Activated CD8-positive, alpha-beta T cell treated with anti-CD3 and anti-CD28 coated beads for 36 hours (primary cell): ENCODE measurements around the gene ECSCR. TPM values are rescaled to one million over a fixed set of nuclear protein-coding genes. Genes with fewer than 3 reads are reported as not detected.
"Not testable (repeated sequence)": the region's sequence is repeated elsewhere in the genome, so short reads cannot be mapped to it uniquely, and the experiment has no call there.

Source experiments
- ATAC-seq: fragments of 200-7000 bp; cut with Tn5 transposase; one replicate; pipeline ENCODE4 v1.10.0; 2021; ENCODE audit warnings: mild to moderate bottlenecking, moderate library complexity
- CTCF ChIA-PET: fragments of 350-600 bp; sonication (Branson Sonifier 250); formaldehyde crosslinking; loops from one replicate; lab custom pipeline; 2021; ENCODE audit warnings: antibody characterized with exemption; lab: Charles Lee
- POLR2A ChIA-PET: fragments of 350-600 bp; sonication (Branson Sonifier 250); formaldehyde crosslinking; loops from one replicate; lab custom pipeline; 2021; ENCODE audit warnings: antibody characterized with exemption; lab: Charles Lee
- DNase-seq: peaks from one replicate; pipeline ENCODE4 v3.0.0-alpha.2; 2020
- H3K27ac Mint-ChIP-seq: one replicate; pipeline ENCODE4 v1.8.0; 2021; ENCODE audit warnings: mild to moderate bottlenecking, mixed read lengths
- H3K27me3 Mint-ChIP-seq: one replicate; pipeline ENCODE4 v1.8.0; 2021; ENCODE audit warnings: mixed read lengths
- H3K36me3 Mint-ChIP-seq: one replicate; pipeline ENCODE4 v1.8.0; 2021; ENCODE audit warnings: low read depth, mixed read lengths
- H3K4me1 Mint-ChIP-seq: one replicate; pipeline ENCODE4 v1.8.0; 2021; ENCODE audit warnings: low read depth, mixed read lengths
- H3K4me3 Mint-ChIP-seq: one replicate; pipeline ENCODE4 v1.8.0; 2021; ENCODE audit warnings: mild to moderate bottlenecking, moderate library complexity, mixed read lengths
- H3K9me3 Mint-ChIP-seq: one replicate; pipeline ENCODE4 v1.8.0; 2021; ENCODE audit warnings: mixed read lengths
- intact Hi-C: fragments of 100-400 bp; cut with micrococcal nuclease; formaldehyde crosslinking; loops from one replicate; pipeline ENCODE4 v1.10.0; 2022
- total RNA-seq, 2 experiments: library from RNA; stranded (reverse); gene quantifications; one replicate each; pipeline ENCODE4 v1.2.3, GENCODE V29; 2021
- TF ChIP-seq, protein P1 (sequence below): fragments of 200-600 bp; IDR thresholded peaks from one replicate; pipeline ENCODE4 v1.8.0; 2022; ENCODE audit warnings: antibody characterized with exemption, mild to moderate bottlenecking

The ECSCR gene, protein sequence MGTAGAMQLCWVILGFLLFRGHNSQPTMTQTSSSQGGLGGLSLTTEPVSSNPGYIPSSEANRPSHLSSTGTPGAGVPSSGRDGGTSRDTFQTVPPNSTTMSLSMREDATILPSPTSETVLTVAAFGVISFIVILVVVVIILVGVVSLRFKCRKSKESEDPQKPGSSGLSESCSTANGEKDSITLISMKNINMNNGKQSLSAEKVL
- total RNA-seq: under 1 TPM in 1 of 2 experiments, not detected in 1; 0.25 TPM

DNA sequence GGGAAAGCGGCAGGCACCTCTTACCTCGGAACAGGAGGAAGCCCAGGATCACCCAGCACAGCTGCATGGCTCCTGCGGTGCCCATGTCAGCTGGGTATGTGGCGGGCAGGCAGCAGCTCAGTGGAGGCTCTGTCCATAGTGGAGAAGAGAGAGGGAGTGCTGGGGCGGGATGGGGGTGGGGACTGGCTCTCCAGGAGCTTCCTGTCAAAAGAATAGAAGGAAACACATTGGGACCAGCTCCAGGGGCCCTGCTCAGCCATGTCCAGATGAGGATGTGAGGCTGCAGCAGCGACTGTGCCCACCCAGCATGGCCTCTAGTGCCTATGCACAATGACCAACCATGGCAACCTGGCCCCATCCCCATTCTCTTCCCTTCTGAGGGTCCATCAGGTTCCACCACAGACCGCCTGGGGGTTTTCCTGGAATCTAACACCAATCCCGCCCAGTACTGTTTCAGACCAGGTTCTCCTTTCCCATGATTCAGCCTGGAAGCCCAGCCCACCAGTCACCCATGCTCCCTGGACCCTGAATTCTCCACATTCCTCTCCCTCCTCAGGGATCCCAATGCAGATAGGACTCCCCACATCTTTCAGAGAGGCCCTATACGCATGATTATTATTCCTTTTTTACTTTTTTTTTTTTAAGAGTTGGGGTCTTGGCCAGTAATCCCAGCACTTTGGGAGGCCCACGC is at the start of gene ECSCR:
Gene ECSCR (minus strand): TSS at position 158 of the 691 bp plus-strand sequence. CDS start 73 bp downstream, at position 85.
- Mint-ChIP-seq H3K27me3 (no peaks in the 10 kb centered on the region), H3K9me3 (no peaks in the 10 kb centered on the region), H3K4me1 (peaks cover 22% of the 10 kb centered on the region), H3K36me3 (no peaks in the 10 kb centered on the region), H3K4me3 (no peak within 1 kb of the TSS), H3K27ac (no peak within 1 kb of the TSS)
- POLR2A ChIA-PET: interaction anchor here (1.4 kb wide), 1 partner anchor 20 kb away, joined by 4 read pairs; the partner anchor contains the start of gene STING1
- ATAC-seq: no peak
- CTCF ChIA-PET: interaction anchor here (1.0 kb wide), 1 partner anchor 24 kb away, joined by 3 read pairs; the partner anchor contains the start of gene DNAJC18
- TF ChIP-seq, protein P1, sequence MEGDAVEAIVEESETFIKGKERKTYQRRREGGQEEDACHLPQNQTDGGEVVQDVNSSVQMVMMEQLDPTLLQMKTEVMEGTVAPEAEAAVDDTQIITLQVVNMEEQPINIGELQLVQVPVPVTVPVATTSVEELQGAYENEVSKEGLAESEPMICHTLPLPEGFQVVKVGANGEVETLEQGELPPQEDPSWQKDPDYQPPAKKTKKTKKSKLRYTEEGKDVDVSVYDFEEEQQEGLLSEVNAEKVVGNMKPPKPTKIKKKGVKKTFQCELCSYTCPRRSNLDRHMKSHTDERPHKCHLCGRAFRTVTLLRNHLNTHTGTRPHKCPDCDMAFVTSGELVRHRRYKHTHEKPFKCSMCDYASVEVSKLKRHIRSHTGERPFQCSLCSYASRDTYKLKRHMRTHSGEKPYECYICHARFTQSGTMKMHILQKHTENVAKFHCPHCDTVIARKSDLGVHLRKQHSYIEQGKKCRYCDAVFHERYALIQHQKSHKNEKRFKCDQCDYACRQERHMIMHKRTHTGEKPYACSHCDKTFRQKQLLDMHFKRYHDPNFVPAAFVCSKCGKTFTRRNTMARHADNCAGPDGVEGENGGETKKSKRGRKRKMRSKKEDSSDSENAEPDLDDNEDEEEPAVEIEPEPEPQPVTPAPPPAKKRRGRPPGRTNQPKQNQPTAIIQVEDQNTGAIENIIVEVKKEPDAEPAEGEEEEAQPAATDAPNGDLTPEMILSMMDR: no peak
- DNase-seq: no peak
- intact Hi-C loops: no loop called here

DNA sequence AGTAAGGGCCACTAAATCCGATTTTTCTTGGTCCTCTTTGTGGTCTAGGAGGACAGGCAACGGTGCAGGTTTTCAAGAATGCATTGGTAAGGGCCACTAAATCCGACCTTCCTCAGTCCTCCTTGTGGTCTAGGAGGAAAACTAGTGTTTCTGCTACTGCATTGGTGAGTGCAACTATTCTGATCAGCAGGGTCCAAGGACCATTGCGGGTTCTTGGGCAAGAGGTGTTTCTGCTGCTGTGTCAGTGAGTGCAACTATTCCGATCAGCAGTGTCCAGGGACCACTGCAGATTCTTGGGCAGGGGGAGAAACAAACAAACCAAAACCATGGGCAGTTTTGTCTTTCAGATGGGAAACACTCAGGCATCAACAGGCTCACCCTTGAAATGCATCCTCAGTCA is 42.2 kb upstream of the ECSCR start:
- intact Hi-C loops, H3K4me3 Mint-ChIP-seq, H3K36me3 Mint-ChIP-seq, H3K27ac Mint-ChIP-seq, ATAC-seq, POLR2A ChIA-PET, CTCF ChIA-PET, H3K27me3 Mint-ChIP-seq, H3K4me1 Mint-ChIP-seq, H3K9me3 Mint-ChIP-seq, DNase-seq: not testable (repeated sequence)

DNA sequence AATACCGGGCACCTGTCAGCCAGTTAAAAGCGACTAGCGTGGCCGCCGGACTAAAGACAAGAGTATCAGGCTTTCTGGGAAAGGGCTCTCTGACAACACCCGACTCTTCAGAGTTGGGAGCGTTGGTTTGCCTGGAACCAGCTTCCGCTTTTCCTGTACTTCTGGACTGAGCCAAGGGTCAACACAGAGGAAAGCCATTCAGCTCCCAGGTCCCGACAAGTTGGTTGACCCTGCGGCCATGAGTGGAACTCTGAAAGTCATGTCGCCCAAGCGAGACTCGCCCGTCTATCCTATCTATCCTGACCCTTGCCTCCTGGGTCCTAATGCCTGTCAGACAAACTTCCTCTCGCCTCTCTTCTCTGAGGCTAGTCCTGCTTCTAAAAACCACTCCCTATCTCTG is 41.3 kb upstream of the ECSCR start:
- H3K4me1 Mint-ChIP-seq, H3K4me3 Mint-ChIP-seq, H3K27ac Mint-ChIP-seq, DNase-seq, ATAC-seq, H3K36me3 Mint-ChIP-seq, POLR2A ChIA-PET, H3K9me3 Mint-ChIP-seq, intact Hi-C loops, H3K27me3 Mint-ChIP-seq: not testable (repeated sequence)
- CTCF ChIA-PET: interaction anchor here (2.2 to 4.3 kb wide), 2 partner anchors 10 to 81 kb away, joined by 9 to 18 read pairs; no protein-coding TSS in a partner anchor

DNA sequence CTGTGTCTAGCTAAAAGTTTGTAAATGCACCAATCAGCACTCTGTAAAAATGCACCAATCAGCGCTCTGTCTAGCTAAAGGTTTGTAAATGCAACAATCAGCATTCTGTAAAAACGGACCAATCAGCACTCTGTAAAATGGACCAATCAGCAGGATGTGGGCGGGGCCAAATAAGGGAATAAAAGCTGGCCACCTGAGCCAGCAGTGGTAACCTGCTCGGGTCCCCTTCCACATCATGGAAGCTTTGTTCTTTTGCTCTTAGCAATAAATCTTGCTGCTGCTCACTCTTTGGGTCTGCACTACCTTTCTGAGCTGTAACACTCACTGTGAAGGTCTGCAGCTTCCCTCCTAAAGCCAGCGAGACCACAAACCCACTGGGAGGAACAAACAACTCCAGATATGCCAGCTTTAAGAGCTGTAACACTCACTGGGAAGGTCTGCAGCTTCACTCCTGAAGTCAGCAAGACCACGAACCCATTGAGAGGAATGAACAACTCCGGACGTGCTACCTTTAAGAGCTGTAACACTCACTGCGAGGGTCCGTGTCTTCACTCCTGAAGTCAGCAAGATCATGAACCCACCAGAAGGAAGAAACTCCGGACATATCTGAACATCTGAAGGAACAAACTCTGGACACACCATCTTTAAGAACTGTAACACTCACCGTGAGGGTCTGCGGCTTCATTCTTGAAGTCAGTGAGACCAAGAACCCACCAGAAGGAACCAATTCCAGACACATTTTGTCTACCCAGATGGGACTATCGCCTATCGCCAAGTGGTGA is 40.7 kb upstream of the ECSCR start:
- H3K36me3 Mint-ChIP-seq, POLR2A ChIA-PET, H3K4me3 Mint-ChIP-seq, H3K27me3 Mint-ChIP-seq, DNase-seq, intact Hi-C loops, ATAC-seq, H3K27ac Mint-ChIP-seq, H3K9me3 Mint-ChIP-seq, H3K4me1 Mint-ChIP-seq: not testable (repeated sequence)
- CTCF ChIA-PET: interaction anchor here (2.2 to 4.3 kb wide), 2 partner anchors 10 to 81 kb away, joined by 9 to 18 read pairs; no protein-coding TSS in a partner anchor

DNA sequence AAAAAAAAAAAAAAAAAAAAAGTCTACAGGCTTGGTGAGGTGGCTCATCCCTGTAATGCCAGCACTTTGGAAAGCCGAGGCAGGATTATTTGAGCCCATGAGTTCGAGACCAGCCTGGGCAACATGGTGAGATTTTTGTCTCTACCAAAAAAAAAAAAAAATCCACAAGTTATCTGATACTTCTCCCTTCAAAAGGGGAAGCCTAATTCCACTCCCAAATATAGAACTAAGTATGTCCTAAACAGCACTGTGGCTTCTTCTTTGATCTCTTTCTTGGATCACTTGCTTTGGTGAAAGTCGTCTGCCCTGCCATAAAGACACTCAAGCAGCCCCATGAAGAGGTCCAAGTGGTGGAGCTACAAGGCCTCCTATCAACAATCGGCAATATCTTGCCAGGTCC is 38.8 kb upstream of the ECSCR start:
- CTCF ChIA-PET: interaction anchor here (4.3 kb wide), 1 partner anchor 12 kb away, joined by 18 read pairs; no protein-coding TSS in a partner anchor
- DNase-seq (no peak), ATAC-seq (no peak)
- Mint-ChIP-seq H3K27me3 (no peaks in the 10 kb centered on the region), H3K27ac (no peak overlapping the region), H3K4me1 (no peaks in the 10 kb centered on the region), H3K36me3 (no peaks in the 10 kb centered on the region), H3K4me3 (no peak overlapping the region), H3K9me3 (no peaks in the 10 kb centered on the region)
- intact Hi-C loops: no loop called here
- POLR2A ChIA-PET: interaction anchor here (1.0 kb wide), 1 partner anchor 19 kb away, joined by 3 read pairs; the partner anchor contains the start of gene STING1
- TF ChIP-seq, protein P1: no peak
